Measurements from ENCODE around the gene PCDHGB3.

GRCh38 chr5:141342773-141343172 lies 27.3 kb upstream of the PCDHGB3 start:
- TF ChIP-seq CTCF (IDR thresholded peaks at IDR 0.05; ENCODE audit: extremely low read depth in 1 of 2, insufficient read depth in 1 of 2, low read depth in 1 of 2, low read length in 2 of 2) (no peak), POLR2AphosphoS5 (IDR thresholded peaks at IDR 0.05; ENCODE audit: insufficient read depth, low read depth, low read length) (no peak), EZH2 (IDR thresholded peaks at IDR 0.05; ENCODE audit: borderline replicate concordance, low read depth, low read length, severe bottlenecking) (no peak), JUN (IDR thresholded peaks at IDR 0.05; ENCODE audit: borderline replicate concordance, insufficient read depth, insufficient read length, low read depth) (no peak), GATA2 (IDR thresholded peaks at IDR 0.05; ENCODE audit: insufficient read depth, insufficient read length, low read depth, low read length) (no peak), POLR2A (IDR thresholded peaks at IDR 0.05; ENCODE audit: low read depth, low read length) (no peak), MAX (IDR thresholded peaks at IDR 0.05; ENCODE audit: insufficient read depth, insufficient read length) (no peak), FOS (IDR thresholded peaks at IDR 0.05; ENCODE audit: borderline replicate concordance, insufficient read depth, low read length) (no peak)
